Thoracic aorta (tissue), 2 donors: ENCODE results near the gene NEUROD4. TPM values are rescaled to one million over a fixed set of nuclear protein-coding genes. Genes with fewer than 3 reads are reported as not detected.
"Not testable (repeated sequence)": the region's sequence is repeated elsewhere in the genome, so short reads cannot be mapped to it uniquely, and the experiment has no call there.

Source experiments
- ATAC-seq: fragments of 150-250 bp; one replicate; pipeline ENCODE4 v1.8.0; 2017; ENCODE audit warnings: low read depth; ENCODE audit not compliant: insufficient number of reproducible peaks, low FRiP score
- DNase-seq: peaks from one replicate; pipeline ENCODE4 v3.0.0-alpha.2; 2020; ENCODE audit warnings: low spot score
- H3K27ac ChIP-seq, 2 donors: fragments of 200-600 bp; sonication (generic); 1 replicate in 1 of 2; 2 replicates in 1 of 2; pipeline ENCODE4 v1.5.1; 2016; ENCODE audit warnings: mild to moderate bottlenecking in 2 of 2, moderate library complexity in 2 of 2
- H3K27me3 ChIP-seq: fragments of 200-600 bp; sonication (generic); replicated peaks from 2 replicates; pipeline ENCODE4 v1.6.0; 2016; ENCODE audit warnings: mild to moderate bottlenecking; ENCODE audit not compliant: insufficient read depth
- H3K36me3 ChIP-seq: fragments of 200-600 bp; sonication (generic); one replicate; pipeline ENCODE4 v1.5.1; 2016
- H3K4me1 ChIP-seq, 2 donors: fragments of 200-600 bp; sonication (generic); 1 replicate in 1 of 2; 2 replicates in 1 of 2; pipeline versions ENCODE4 v1.5.1 to v1.6.0; 2016; ENCODE audit warnings: low read depth in 2 of 2, mild to moderate bottlenecking in 1 of 2; ENCODE audit not compliant: control insufficient read depth in 1 of 2
- H3K4me3 ChIP-seq: fragments of 200-600 bp; sonication (generic); 2 replicates; pipeline ENCODE4 v1.5.1; 2016; ENCODE audit warnings: mild to moderate bottlenecking
- H3K9me3 ChIP-seq: fragments of 200-600 bp; sonication (generic); 2 replicates; pipeline ENCODE4 v1.5.1; 2016
- CTCF ChIP-seq: fragments of 200-600 bp; sonication (generic); IDR thresholded peaks from one replicate; pipeline ENCODE4 v1.5.1; 2019; ENCODE audit warnings: antibody characterized with exemption
- total RNA-seq, 2 donors: library from RNA; depleted of rRNA; stranded (reverse); fragments of >200 nt; gene quantifications; one replicate each; pipeline versions ENCODE4 v1.1.0 to v1.2.3, GENCODE V29; 2016

The NEUROD4 gene
- total RNA-seq, 2 donors from 2014 or later = not detected

DNA sequence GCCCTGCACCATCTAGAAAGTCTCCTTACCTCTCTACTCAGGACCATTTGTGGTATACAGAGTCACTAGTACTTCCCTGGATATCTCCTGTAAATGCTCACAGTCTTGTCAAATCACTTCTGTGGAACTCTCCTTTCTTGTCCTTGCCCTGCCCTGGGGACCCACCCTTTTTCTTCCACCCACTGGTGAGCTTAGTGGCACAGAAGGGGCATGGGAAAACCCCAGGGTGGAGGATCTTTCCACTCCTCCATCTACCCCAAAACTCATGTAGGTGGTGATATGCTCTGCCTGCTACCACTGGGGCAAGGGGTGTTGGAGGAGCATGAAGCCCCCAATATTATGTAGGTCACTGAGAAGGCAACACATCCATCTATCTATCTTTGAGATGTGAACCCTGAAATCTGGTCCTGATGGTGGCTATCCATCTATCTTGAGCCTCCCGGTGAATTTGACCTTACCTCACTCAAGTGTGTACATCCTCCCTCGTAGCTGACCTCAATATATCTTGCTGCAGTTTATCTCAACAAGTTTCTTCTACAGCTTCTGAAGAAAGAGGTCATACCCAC is 36.2 kb upstream of the NEUROD4 start:
- no peaks in the 10 kb centered on the region for H3K36me3 ChIP-seq
- H3K4me1 ChIP-seq = no peaks in the 10 kb centered on the region
- H3K9me3 ChIP-seq = no peaks in the 10 kb centered on the region
- no peak overlapping the region for H3K27ac ChIP-seq
- DNase-seq = no peak
- H3K27me3 ChIP-seq = no peaks in the 10 kb centered on the region
- no peak for TF ChIP-seq CTCF
- H3K4me3 ChIP-seq = no peak overlapping the region
- ATAC-seq = no peak

- DNase-seq (peak; percentile 3), ATAC-seq (no peak)
- Histone ChIP-seq H3K4me1 (no peaks in the 10 kb centered on the region), H3K36me3 (no peaks in the 10 kb centered on the region), H3K27ac (no peak within 1 kb of the TSS), H3K9me3 (no peaks in the 10 kb centered on the region), H3K27me3 (no peaks in the 10 kb centered on the region), H3K4me3 (no peak within 1 kb of the TSS)
- TF ChIP-seq CTCF = no peak
Observed at GRCh38 chr12:54984658-54985376, 35.0 kb upstream of the NEUROD4 start, which contains the start of gene TESPA1. Gene TESPA1 (minus strand): TSS chr12:54984762. CDS start chr12:54974562, 10,200 bp downstream.

DNA sequence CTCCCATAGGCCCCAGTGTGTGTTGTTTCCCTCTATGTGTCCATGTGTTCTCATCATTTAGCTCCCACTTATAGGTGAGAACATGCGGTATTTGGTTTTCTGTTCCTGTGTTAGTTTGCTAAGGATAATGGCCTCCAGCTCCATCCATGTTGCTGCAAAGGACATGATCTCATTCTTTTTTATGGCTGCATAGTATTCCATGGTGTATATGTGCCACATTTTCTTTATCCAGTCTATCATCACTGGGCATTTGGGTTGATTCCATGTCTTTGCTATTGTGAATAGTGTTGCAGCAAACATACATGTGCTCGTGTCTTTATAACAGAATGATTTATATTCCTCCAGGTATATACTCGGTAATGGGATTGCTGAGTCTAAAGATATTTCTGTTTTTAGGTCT is 33.0 kb upstream of the NEUROD4 start:
- not testable (repeated sequence) for H3K4me3 ChIP-seq, H3K36me3 ChIP-seq, ATAC-seq, H3K9me3 ChIP-seq, H3K27ac ChIP-seq, DNase-seq, H3K4me1 ChIP-seq, H3K27me3 ChIP-seq

DNA sequence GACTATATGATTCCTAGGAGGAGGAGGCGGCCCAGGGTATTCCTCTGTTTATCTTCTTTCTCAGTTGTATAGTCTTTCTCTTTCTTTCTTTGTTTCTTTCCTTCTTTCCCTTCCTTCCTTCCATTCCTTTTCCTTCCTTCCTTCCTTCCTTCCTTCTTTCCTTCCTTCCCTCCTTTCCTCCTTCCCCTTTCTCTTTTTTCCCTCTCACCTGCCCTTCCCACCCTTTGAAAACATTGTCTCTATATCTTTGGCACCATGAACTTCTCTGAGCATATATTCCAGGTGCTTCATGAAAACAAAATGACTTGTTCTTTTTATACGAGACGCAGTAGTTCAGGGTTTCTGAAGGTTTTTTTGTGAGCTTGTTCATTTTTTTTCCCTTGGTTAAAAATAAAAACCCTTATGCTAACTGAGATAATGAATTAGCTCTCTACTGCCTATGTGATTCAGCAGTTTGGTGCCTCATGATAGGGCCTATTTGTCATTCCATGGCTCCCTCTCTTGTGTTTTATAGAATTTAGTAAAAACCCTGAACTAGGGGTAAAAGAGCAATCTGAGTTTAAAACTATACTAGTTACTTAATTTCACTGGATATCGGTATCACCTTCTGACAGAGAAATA is 32.1 kb upstream of the NEUROD4 start:
- Histone ChIP-seq H3K36me3 (no peaks in the 10 kb centered on the region), H3K4me3 (no peak overlapping the region), H3K9me3 (no peaks in the 10 kb centered on the region), H3K4me1 (no peaks in the 10 kb centered on the region), H3K27me3 (no peaks in the 10 kb centered on the region), H3K27ac (no peak overlapping the region)
- no peak for DNase-seq
- no peak for TF ChIP-seq CTCF
- ATAC-seq = no peak

- no peak overlapping the region for H3K4me3 ChIP-seq
- DNase-seq (no peak), ATAC-seq (no peak)
- TF ChIP-seq CTCF = no peak
- H3K27ac ChIP-seq = no peak overlapping the region
- H3K4me1 ChIP-seq = no peaks in the 10 kb centered on the region
- H3K36me3 ChIP-seq = no peaks in the 10 kb centered on the region
- no peaks in the 10 kb centered on the region for H3K27me3 ChIP-seq
- no peaks in the 10 kb centered on the region for H3K9me3 ChIP-seq
Observed at GRCh38 chr12:54988402-54989054, 31.2 kb upstream of the NEUROD4 start.
